T-helper 17 cell (primary cell): ENCODE results near the gene ANKS6. TPM values are rescaled to one million over a fixed set of nuclear protein-coding genes. Genes with fewer than 3 reads are reported as not detected.
"Not testable (repeated sequence)": the region's sequence is repeated elsewhere in the genome, so short reads cannot be mapped to it uniquely, and the experiment has no call there.

Experiments used
- ATAC-seq: fragments of 150-1000 bp; cut with Tn5 transposase; 2 replicates; pipeline ENCODE4 v1.10.0; 2021; ENCODE audit warnings: mild to moderate bottlenecking, moderate library complexity
- DNase-seq, 3 donors: peaks; one replicate each; pipeline versions ENCODE4 v3.0.0 to v3.0.0-alpha.2; 2020 to 2021
- H3K9me3 ChIP-seq: one replicate; pipeline ENCODE4 v1.7.0; 2013; ENCODE audit warnings: low read length, mild to moderate bottlenecking; ENCODE audit not compliant: control insufficient read depth, poor library complexity, severe bottlenecking
- H3K27ac Mint-ChIP-seq: one replicate; pipeline ENCODE4 v1.8.0; 2022; ENCODE audit warnings: mild to moderate bottlenecking, moderate library complexity, mixed read lengths
- H3K27me3 Mint-ChIP-seq: one replicate; pipeline ENCODE4 v1.8.0; 2022; ENCODE audit warnings: mixed read lengths
- H3K36me3 Mint-ChIP-seq: one replicate; pipeline ENCODE4 v1.8.0; 2022; ENCODE audit warnings: low read depth, mixed read lengths
- H3K4me1 Mint-ChIP-seq: one replicate; pipeline ENCODE4 v1.8.0; 2022; ENCODE audit warnings: mild to moderate bottlenecking, mixed read lengths
- H3K4me3 Mint-ChIP-seq: one replicate; pipeline ENCODE4 v1.8.0; 2022; ENCODE audit warnings: mild to moderate bottlenecking, moderate library complexity, mixed read lengths
- total RNA-seq, 4 donors: library from RNA in 2 of 4; stranded (reverse) in 2 of 4; gene quantifications; one replicate each; pipeline ENCODE4 v1.2.3 and lab custom pipeline; 2022 to 2026

ANKS6 gene
- total RNA-seq, 2 donors from 2014 or later = 9.6 to 10.0 TPM

- Mint-ChIP-seq H3K36me3 (no peaks in the 10 kb centered on the region), H3K4me3 (no peak overlapping the region), H3K4me1 (no peaks in the 10 kb centered on the region), H3K27ac (no peak overlapping the region), H3K27me3 (peaks cover 57% of the 10 kb centered on the region)
- no peaks in the 10 kb centered on the region for H3K9me3 ChIP-seq
- ATAC-seq (no peak), DNase-seq (no peak)
These were observed 95.6 kb downstream of the ANKS6 start for GRCh38 chr9:98700801-98701200.

GRCh38 chr9:98698856-98699255, 97.5 kb downstream of the ANKS6 start:
- H3K4me3 Mint-ChIP-seq = no peak overlapping the region
- no peak overlapping the region for H3K27ac Mint-ChIP-seq
- peaks cover 57% of the 10 kb centered on the region for H3K27me3 Mint-ChIP-seq
- no peak for ATAC-seq
- no peak for DNase-seq
- no peaks in the 10 kb centered on the region for H3K36me3 Mint-ChIP-seq
- no peaks in the 10 kb centered on the region for H3K4me1 Mint-ChIP-seq
- no peaks in the 10 kb centered on the region for H3K9me3 ChIP-seq

- ATAC-seq (no peak), DNase-seq (no peak)
- no peaks in the 10 kb centered on the region for H3K4me1 Mint-ChIP-seq
- no peaks in the 10 kb centered on the region for H3K36me3 Mint-ChIP-seq
- peaks cover 70% of the 10 kb centered on the region for H3K27me3 Mint-ChIP-seq
- H3K27ac Mint-ChIP-seq = no peak overlapping the region
- no peak overlapping the region for H3K4me3 Mint-ChIP-seq
- no peaks in the 10 kb centered on the region for H3K9me3 ChIP-seq
These were observed 101.4 kb downstream of the ANKS6 start for GRCh38 chr9:98694943-98695342.

- peaks cover 52% of the 10 kb centered on the region for H3K27me3 Mint-ChIP-seq
- ATAC-seq = no peak
- no peaks in the 10 kb centered on the region for H3K36me3 Mint-ChIP-seq
- DNase-seq = no peak
- no peak overlapping the region for H3K4me3 Mint-ChIP-seq
- H3K27ac Mint-ChIP-seq = no peak overlapping the region
- H3K9me3 ChIP-seq = no peaks in the 10 kb centered on the region
- H3K4me1 Mint-ChIP-seq = no peaks in the 10 kb centered on the region
These were observed 104.0 kb downstream of the ANKS6 start for GRCh38 chr9:98692392-98692791.

- no peaks in the 10 kb centered on the region for H3K4me1 Mint-ChIP-seq
- no peak for DNase-seq
- no peak overlapping the region for H3K27ac Mint-ChIP-seq
- no peak for ATAC-seq
- H3K27me3 Mint-ChIP-seq = peaks cover 52% of the 10 kb centered on the region
- no peak overlapping the region for H3K4me3 Mint-ChIP-seq
- H3K9me3 ChIP-seq = no peaks in the 10 kb centered on the region
- no peaks in the 10 kb centered on the region for H3K36me3 Mint-ChIP-seq
These were observed 104.5 kb downstream of the ANKS6 start for GRCh38 chr9:98691890-98692289.

- DNase-seq = no peak
- H3K36me3 Mint-ChIP-seq = no peaks in the 10 kb centered on the region
- no peaks in the 10 kb centered on the region for H3K9me3 ChIP-seq
- H3K27ac Mint-ChIP-seq = no peak overlapping the region
- H3K4me1 Mint-ChIP-seq = no peaks in the 10 kb centered on the region
- H3K27me3 Mint-ChIP-seq = peaks cover 44% of the 10 kb centered on the region
- ATAC-seq = no peak
- no peak overlapping the region for H3K4me3 Mint-ChIP-seq
These were observed 105.7 kb downstream of the ANKS6 start for GRCh38 chr9:98690686-98691085.

GRCh38 chr9:98688710-98689495, 107.5 kb downstream of the ANKS6 start:
- no peaks in the 10 kb centered on the region for H3K4me1 Mint-ChIP-seq
- no peak overlapping the region for H3K4me3 Mint-ChIP-seq
- ATAC-seq = no peak

GRCh38 chr9:98687911-98688310, 108.4 kb downstream of the ANKS6 start:
- no peak for ATAC-seq

More at GRCh38 chr9:98688710-98689495, 107.5 kb downstream of the ANKS6 start:
- DNase-seq = no peak
- no peaks in the 10 kb centered on the region for H3K9me3 ChIP-seq
- H3K27me3 Mint-ChIP-seq = peaks cover 26% of the 10 kb centered on the region
- H3K27ac Mint-ChIP-seq = no peak overlapping the region
- no peaks in the 10 kb centered on the region for H3K36me3 Mint-ChIP-seq

GRCh38 chr9:98686961-98687855, 109.1 kb downstream of the ANKS6 start:
- Mint-ChIP-seq H3K4me1 (no peaks in the 10 kb centered on the region), H3K27me3 (peaks cover 11% of the 10 kb centered on the region), H3K27ac (no peak overlapping the region), H3K4me3 (no peak overlapping the region), H3K36me3 (no peaks in the 10 kb centered on the region)
- no peaks in the 10 kb centered on the region for H3K9me3 ChIP-seq
- no peak for ATAC-seq
- DNase-seq = no peak

More at GRCh38 chr9:98687911-98688310, 108.4 kb downstream of the ANKS6 start:
- H3K36me3 Mint-ChIP-seq = no peaks in the 10 kb centered on the region
- H3K4me1 Mint-ChIP-seq = no peaks in the 10 kb centered on the region
- H3K4me3 Mint-ChIP-seq = no peak overlapping the region
- no peaks in the 10 kb centered on the region for H3K9me3 ChIP-seq
- H3K27me3 Mint-ChIP-seq = peaks cover 17% of the 10 kb centered on the region
- H3K27ac Mint-ChIP-seq = no peak overlapping the region
- DNase-seq = no peak

- DNase-seq, H3K4me3 Mint-ChIP-seq, H3K9me3 ChIP-seq, H3K27me3 Mint-ChIP-seq, H3K4me1 Mint-ChIP-seq, H3K36me3 Mint-ChIP-seq, H3K27ac Mint-ChIP-seq, ATAC-seq: not testable (repeated sequence)
These were observed 111.5 kb downstream of the ANKS6 start for GRCh38 chr9:98684816-98685215.

Other genes starting within 250 kb of the ANKS6 start
- gene GABBR2, start 87.6 kb downstream of the ANKS6 start, total RNA-seq = not detected
- gene GALNT12, start 11.1 kb upstream of the ANKS6 start, total RNA-seq = 10 to 100 TPM; 10.2 to 11.3 TPM
- not detected for gene COL15A1, start 147.4 kb upstream of the ANKS6 start, total RNA-seq